B cell (primary cell): ENCODE measurements around the gene ZDHHC14. TPM values are rescaled to one million over a fixed set of nuclear protein-coding genes. Genes with fewer than 3 reads are reported as not detected.

Source experiments
- ATAC-seq: fragments of 200-7000 bp; cut with Tn5 transposase; one replicate; pipeline ENCODE4 v1.10.0; 2021; ENCODE audit warnings: low read depth, mild to moderate bottlenecking, moderate number of reproducible peaks, moderate library complexity
- CTCF ChIA-PET: fragments of 350-600 bp; sonication (Branson Sonifier 250); formaldehyde crosslinking; loops from one replicate; lab custom pipeline; 2021; ENCODE audit warnings: antibody characterized with exemption, inconsistent platforms; lab: Charles Lee
- POLR2A ChIA-PET: fragments of 350-600 bp; sonication (Branson Sonifier 250); formaldehyde crosslinking; loops from one replicate; lab custom pipeline; 2021; ENCODE audit warnings: antibody characterized with exemption; lab: Charles Lee
- DNase-seq: peaks from one replicate; pipeline ENCODE4 v3.0.0; 2013
- H2AFZ ChIP-seq: 2 replicates; pipeline ENCODE4 v1.6.1; 2012; ENCODE audit warnings: mild to moderate bottlenecking, low read depth, low read length; ENCODE audit not compliant: insufficient read depth, poor library complexity, severe bottlenecking
- H3K27ac ChIP-seq, 2 donors: 1 replicate in 1 of 2; 2 replicates in 1 of 2; pipeline ENCODE4 v1.5.1; 2012 to 2013; ENCODE audit warnings: low read length in 2 of 2, mild to moderate bottlenecking in 2 of 2, moderate library complexity in 1 of 2
- H3K27me3 ChIP-seq, 4 experiments: fragments of 200-600 bp in 1 of 4; sonication (generic) in 1 of 4; replicated peaks in 1 of 4; 1 replicate in 2 of 4; 2 replicates in 2 of 4; pipeline versions ENCODE4 v1.6.1 to v1.7.0; 2013 to 2016; ENCODE audit warnings: low read length in 3 of 4, mild to moderate bottlenecking in 2 of 4, mixed read lengths in 1 of 4, moderate library complexity in 1 of 4; ENCODE audit not compliant: insufficient read depth in 4 of 4, control insufficient read depth in 3 of 4; ENCODE audit errors: control extremely low read depth in 1 of 4
- H3K36me3 ChIP-seq, 2 experiments: replicated peaks in 1 of 2; 1 replicate in 1 of 2; 2 replicates in 1 of 2; pipeline versions ENCODE4 v1.6.1 to v1.7.1; 2013; ENCODE audit warnings: low read length in 1 of 2; ENCODE audit not compliant: insufficient read depth in 2 of 2, control insufficient read depth in 1 of 2; ENCODE audit errors: control extremely low read depth in 1 of 2, extremely low read depth in 1 of 2
- H3K4me1 ChIP-seq, 2 donors: fragments of 200-600 bp in 1 of 2; sonication (generic) in 1 of 2; 1 replicate in 1 of 2; 2 replicates in 1 of 2; pipeline versions ENCODE4 v1.5.1 to v1.6.1; 2013 to 2017; ENCODE audit warnings: low read length in 2 of 2; ENCODE audit not compliant: control insufficient read depth in 2 of 2, insufficient read depth in 2 of 2
- H3K4me2 ChIP-seq: replicated peaks from 2 replicates; pipeline ENCODE3; 2012; ENCODE audit warnings: mild to moderate bottlenecking, low read depth, low read length; ENCODE audit not compliant: poor library complexity, severe bottlenecking
- H3K4me3 ChIP-seq, 5 experiments: fragments of 200-600 bp in 1 of 5; sonication (generic) in 1 of 5; 1 replicate in 3 of 5; 2 replicates in 2 of 5; pipeline versions ENCODE4 v1.5.1 to v1.7.0; 2011 to 2016; ENCODE audit warnings: low read length in 4 of 5, mild to moderate bottlenecking in 4 of 5, low read depth in 2 of 5, control low read depth in 1 of 5, moderate library complexity in 1 of 5; ENCODE audit not compliant: insufficient read depth in 1 of 5; ENCODE audit errors: control extremely low read depth in 1 of 5, extremely low read depth in 1 of 5
- H3K79me2 ChIP-seq: fragments of 200-600 bp; sonication (generic); one replicate; pipeline ENCODE4 v1.6.0; 2016; ENCODE audit warnings: low read length; ENCODE audit not compliant: control insufficient read depth, insufficient read depth
- H3K9ac ChIP-seq: fragments of 200-600 bp; sonication (generic); 2 replicates; pipeline ENCODE4 v1.6.1; 2017; ENCODE audit warnings: mild to moderate bottlenecking, low read length, moderate library complexity
- H3K9me3 ChIP-seq, 3 donors: one replicate each; pipeline versions ENCODE4 v1.6.1 to v1.7.1; 2013; ENCODE audit warnings: low read length in 2 of 3; ENCODE audit not compliant: control insufficient read depth in 2 of 3, insufficient read depth in 1 of 3; ENCODE audit errors: control extremely low read depth in 1 of 3
- H4K20me1 ChIP-seq: 2 replicates; pipeline ENCODE4 v1.6.0; 2012; ENCODE audit warnings: mild to moderate bottlenecking, low read length; ENCODE audit not compliant: insufficient read depth, control insufficient read depth, poor library complexity, severe bottlenecking
- H3K27ac Mint-ChIP-seq: one replicate; pipeline ENCODE4 v1.8.0; 2021; ENCODE audit warnings: mixed read lengths
- H3K27me3 Mint-ChIP-seq: one replicate; pipeline ENCODE4 v1.8.0; 2021; ENCODE audit warnings: mixed read lengths
- H3K4me1 Mint-ChIP-seq: one replicate; pipeline ENCODE4 v1.8.0; 2021; ENCODE audit warnings: mixed read lengths
- H3K4me3 Mint-ChIP-seq: one replicate; pipeline ENCODE4 v1.8.0; 2021; ENCODE audit warnings: mixed read lengths
- H3K9me3 Mint-ChIP-seq: one replicate; pipeline ENCODE4 v1.8.0; 2022; ENCODE audit warnings: mixed read lengths; ENCODE audit not compliant: insufficient read depth
- EZH2 ChIP-seq: IDR thresholded peaks from 2 replicates; pipeline ENCODE4 v1.6.1; 2012; ENCODE audit warnings: borderline replicate concordance, low read depth, mild to moderate bottlenecking, moderate library complexity, low read length; ENCODE audit not compliant: insufficient read depth, poor library complexity, severe bottlenecking
- WGBS: methylation state at CpG from one replicate; pipeline ENCODE4 v1.1.5; 2013; ENCODE audit warnings: missing lambda C conversion rate; ENCODE audit not compliant: insufficient coverage; 5-methylcytosine and 5-hydroxymethylcytosine counted together
- intact Hi-C: fragments of 100-400 bp; cut with micrococcal nuclease; formaldehyde crosslinking; loops from one replicate; pipeline ENCODE4 v1.10.0; 2022
- polyA plus RNA-seq: library from polyadenylated mRNA; depleted of rRNA; stranded (reverse); fragments of >200 nt; gene quantifications from 2 replicates; pipeline ENCODE4 v1.2.3, GENCODE V29; 2012
- total RNA-seq, 2 donors: library from RNA; stranded (reverse); fragments of 120-200 nt in 1 of 2; gene quantifications; 1 replicate in 1 of 2; 2 replicates in 1 of 2; pipeline versions ENCODE4 v1.2.3 to v1.2.4, GENCODE V29; 2013 to 2022
- TF ChIP-seq, protein P1 (sequence below): fragments of 200-600 bp; IDR thresholded peaks from one replicate; pipeline ENCODE4 v1.8.0; 2022; ENCODE audit warnings: antibody characterized with exemption, mild to moderate bottlenecking

The ZDHHC14 gene
- total and polyA plus RNA-seq, 2 donors (not counting 1 experiment from before 2014, with no cell fraction given), result 8.8 to 50.4 TPM

DNA sequence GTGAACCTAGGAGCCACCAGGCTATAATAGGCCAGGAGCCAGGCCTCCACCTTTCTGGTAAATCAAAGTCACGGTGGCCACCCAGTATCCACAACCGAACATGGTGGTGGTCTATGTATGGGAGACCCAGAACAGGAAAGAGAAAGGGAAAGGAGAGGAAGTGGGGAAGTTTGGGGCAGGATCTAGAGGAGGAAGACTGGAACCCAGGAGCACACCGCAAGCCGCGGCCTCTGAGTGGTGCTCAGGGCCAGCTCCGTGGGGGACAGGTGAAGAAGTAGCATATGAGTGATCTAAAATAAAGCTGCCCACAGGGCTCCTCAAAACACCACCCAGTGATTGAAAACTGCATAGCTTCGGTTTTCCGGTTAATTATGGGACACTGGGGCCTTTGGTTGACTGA lies 214.8 kb downstream of the ZDHHC14 start:
- Mint-ChIP-seq H3K4me1 (peaks cover 50% of the 10 kb centered on the region), H3K4me3 (no peak overlapping the region), H3K27ac (peak overlapping the region; percentile 7), H3K27me3 (no peaks in the 10 kb centered on the region), H3K9me3 (no peaks in the 10 kb centered on the region)
- Histone ChIP-seq H3K4me2 (no peak overlapping the region), H3K36me3 (peaks cover 0 to 27% of the 10 kb centered on the region in 2 experiments), H3K79me2 (peaks cover 2% of the 10 kb centered on the region), H3K9me3 (peaks cover 0 to 13% (median 2%) of the 10 kb centered on the region in 3 donors), H2AFZ (no peak overlapping the region), H3K4me3 (no peak overlapping the region), H3K9ac (no peak overlapping the region), H3K27me3 (no peaks in the 10 kb centered on the region), H4K20me1 (no peaks in the 10 kb centered on the region), H3K4me1 (peaks cover 36 to 55% of the 10 kb centered on the region in 2 donors), H3K27ac (no peak overlapping the region)
- ChIA-PET POLR2A (no interaction called here), CTCF (interaction anchor here (0.6 to 5.1 kb wide), 6 partner anchors 70 to 1268 kb away, joined by 3 to 27 read pairs (median 6); no protein-coding TSS in a partner anchor)
- TF ChIP-seq EZH2, result no peak
- TF ChIP-seq, protein P1, sequence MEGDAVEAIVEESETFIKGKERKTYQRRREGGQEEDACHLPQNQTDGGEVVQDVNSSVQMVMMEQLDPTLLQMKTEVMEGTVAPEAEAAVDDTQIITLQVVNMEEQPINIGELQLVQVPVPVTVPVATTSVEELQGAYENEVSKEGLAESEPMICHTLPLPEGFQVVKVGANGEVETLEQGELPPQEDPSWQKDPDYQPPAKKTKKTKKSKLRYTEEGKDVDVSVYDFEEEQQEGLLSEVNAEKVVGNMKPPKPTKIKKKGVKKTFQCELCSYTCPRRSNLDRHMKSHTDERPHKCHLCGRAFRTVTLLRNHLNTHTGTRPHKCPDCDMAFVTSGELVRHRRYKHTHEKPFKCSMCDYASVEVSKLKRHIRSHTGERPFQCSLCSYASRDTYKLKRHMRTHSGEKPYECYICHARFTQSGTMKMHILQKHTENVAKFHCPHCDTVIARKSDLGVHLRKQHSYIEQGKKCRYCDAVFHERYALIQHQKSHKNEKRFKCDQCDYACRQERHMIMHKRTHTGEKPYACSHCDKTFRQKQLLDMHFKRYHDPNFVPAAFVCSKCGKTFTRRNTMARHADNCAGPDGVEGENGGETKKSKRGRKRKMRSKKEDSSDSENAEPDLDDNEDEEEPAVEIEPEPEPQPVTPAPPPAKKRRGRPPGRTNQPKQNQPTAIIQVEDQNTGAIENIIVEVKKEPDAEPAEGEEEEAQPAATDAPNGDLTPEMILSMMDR, result no peak
- ATAC-seq (no peak), DNase-seq (no peak)
- intact Hi-C loops, result loop anchor here (5.0 to 10.0 kb wide), 4 partner anchors 33 to 213 kb away; partner anchors contain the start of gene ZDHHC14
- WGBS, result 100% methylated on average over 4 of the region's 8 CpGs

DNA sequence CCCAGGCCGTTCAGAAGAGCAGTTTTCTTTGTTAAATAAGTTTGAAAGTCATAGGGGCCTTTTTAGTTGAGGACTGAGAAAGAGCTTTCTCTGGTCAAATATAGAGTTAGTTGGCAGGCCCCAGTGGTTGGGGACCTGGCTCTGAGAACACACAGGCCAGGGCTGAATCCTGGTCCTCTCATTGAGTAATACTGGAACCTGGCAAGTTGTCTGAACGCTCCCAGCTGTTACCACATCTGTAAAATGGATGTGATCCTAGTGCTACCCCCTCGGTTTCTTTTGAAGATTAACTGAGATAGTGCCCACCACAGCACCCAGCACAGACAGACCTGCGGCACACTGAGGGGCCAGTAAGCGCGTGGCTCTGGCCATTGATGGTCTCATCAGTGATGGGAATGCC lies 215.5 kb downstream of the ZDHHC14 start:
- H3K9ac ChIP-seq, result no peak overlapping the region
- whole genome bisulfite sequencing, result 96% methylated on average over 6 of the region's 6 CpGs
- Mint-ChIP-seq H3K27ac (peak overlapping the region; percentile 53), H3K4me3 (no peak overlapping the region), H3K27me3 (no peaks in the 10 kb centered on the region), H3K9me3 (no peaks in the 10 kb centered on the region), H3K4me1 (peaks cover 48% of the 10 kb centered on the region)
- ChIA-PET POLR2A (interaction anchor here (0.6 kb wide), 1 partner anchor 17 kb away, joined by 5 read pairs; no protein-coding TSS in a partner anchor), CTCF (interaction anchor here (0.5 to 5.1 kb wide), 15 partner anchors 12 to 1267 kb away, joined by 3 to 27 read pairs (median 4); no protein-coding TSS in a partner anchor)
- ATAC-seq (no peak), DNase-seq (no peak)
- H2AFZ ChIP-seq, result no peak overlapping the region
- no peak overlapping the region for H3K4me2 ChIP-seq
- H3K36me3 ChIP-seq, result peaks cover 0 to 27% of the 10 kb centered on the region in 2 experiments
- H4K20me1 ChIP-seq, result no peaks in the 10 kb centered on the region
- peaks cover 36 to 57% of the 10 kb centered on the region in 2 donors for H3K4me1 ChIP-seq
- H3K79me2 ChIP-seq, result peaks cover 2% of the 10 kb centered on the region
- no peaks in the 10 kb centered on the region for H3K27me3 ChIP-seq
- H3K27ac ChIP-seq, result no peak overlapping the region
- intact Hi-C loops, result loop anchor here (5.0 to 10.0 kb wide), 4 partner anchors 34 to 214 kb away; partner anchors contain the start of gene ZDHHC14
- H3K9me3 ChIP-seq, result peaks cover 0 to 15% (median 0%) of the 10 kb centered on the region in 3 donors
- TF ChIP-seq EZH2, result no peak
- TF ChIP-seq, protein P1, result no peak
- H3K4me3 ChIP-seq, result no peak overlapping the region
